GM18870 (cell line): Measurements from ENCODE around the gene OR10G2.
"Not testable (repeated sequence)": the region's sequence is repeated elsewhere in the genome, so short reads cannot be mapped to it uniquely, and the experiment has no call there.

Experiments
- ATAC-seq: cut with Tn5 transposase; IDR thresholded peaks from one replicate; pipeline ENCODE4 v1.9.1; 2021; ENCODE audit warnings: moderate library complexity; ENCODE audit not compliant: unreplicated experiment

OR10G2 gene

DNA sequence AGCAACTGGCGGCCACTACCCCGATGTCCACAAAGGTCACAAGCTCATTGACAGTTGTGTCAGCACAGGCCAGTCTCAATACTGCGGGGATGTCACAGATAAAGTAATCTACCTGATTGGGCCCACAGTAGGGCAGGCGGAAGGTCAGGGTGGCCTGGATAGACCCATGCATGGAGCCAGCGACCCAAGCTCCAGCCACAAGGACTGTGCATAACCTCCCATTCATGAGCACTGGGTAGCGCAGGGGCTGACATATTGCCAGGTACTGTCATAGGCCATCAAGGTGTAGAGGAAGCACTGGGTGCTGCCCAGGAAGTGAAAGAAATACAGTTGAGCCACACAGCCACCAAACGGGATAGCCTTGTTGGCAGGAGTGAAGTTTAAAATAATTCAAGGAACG, 32.6 kb downstream of the OR10G2 start:
- not testable (repeated sequence) for ATAC-seq

- no peak for ATAC-seq
Observed at GRCh38 chr14:21589317-21589716, 45.4 kb downstream of the OR10G2 start.
